Endothelial cell of umbilical vein (primary cell): Measurements from ENCODE around the gene IL12A.

Experiments used
- EZH2 ChIP-seq: IDR thresholded peaks from 2 replicates; pipeline ENCODE4 v1.6.1; 2012; ENCODE audit warnings: borderline replicate concordance, low read depth, mild to moderate bottlenecking, moderate library complexity, low read length, inconsistent platforms; ENCODE audit not compliant: severe bottlenecking
- MYC ChIP-seq: IDR thresholded peaks from one replicate; pipeline ENCODE4 v1.6.1; 2011; ENCODE audit warnings: mild to moderate bottlenecking, low read depth, low read length
- POLR2A ChIP-seq: IDR thresholded peaks from 2 replicates; pipeline ENCODE4 v1.6.1; 2012; ENCODE audit warnings: low read depth, mild to moderate bottlenecking, control low read depth, low read length
- TF ChIP-seq, protein P1 (sequence below), 2 donors: IDR thresholded peaks; 1 replicate in 1 of 2; 2 replicates in 1 of 2; pipeline ENCODE4 v1.5.1; 2011; ENCODE audit warnings: low read length in 2 of 2, mild to moderate bottlenecking in 2 of 2, moderate library complexity in 2 of 2, control low read depth in 1 of 2, inconsistent platforms in 1 of 2, low read depth in 1 of 2; ENCODE audit not compliant: insufficient read depth in 1 of 2; ENCODE audit errors: extremely low read depth in 1 of 2
- TF ChIP-seq, protein P2 (sequence below): IDR thresholded peaks from 2 replicates; pipeline ENCODE4 v1.6.1; 2011; ENCODE audit not compliant: insufficient read depth, insufficient read length

DNA sequence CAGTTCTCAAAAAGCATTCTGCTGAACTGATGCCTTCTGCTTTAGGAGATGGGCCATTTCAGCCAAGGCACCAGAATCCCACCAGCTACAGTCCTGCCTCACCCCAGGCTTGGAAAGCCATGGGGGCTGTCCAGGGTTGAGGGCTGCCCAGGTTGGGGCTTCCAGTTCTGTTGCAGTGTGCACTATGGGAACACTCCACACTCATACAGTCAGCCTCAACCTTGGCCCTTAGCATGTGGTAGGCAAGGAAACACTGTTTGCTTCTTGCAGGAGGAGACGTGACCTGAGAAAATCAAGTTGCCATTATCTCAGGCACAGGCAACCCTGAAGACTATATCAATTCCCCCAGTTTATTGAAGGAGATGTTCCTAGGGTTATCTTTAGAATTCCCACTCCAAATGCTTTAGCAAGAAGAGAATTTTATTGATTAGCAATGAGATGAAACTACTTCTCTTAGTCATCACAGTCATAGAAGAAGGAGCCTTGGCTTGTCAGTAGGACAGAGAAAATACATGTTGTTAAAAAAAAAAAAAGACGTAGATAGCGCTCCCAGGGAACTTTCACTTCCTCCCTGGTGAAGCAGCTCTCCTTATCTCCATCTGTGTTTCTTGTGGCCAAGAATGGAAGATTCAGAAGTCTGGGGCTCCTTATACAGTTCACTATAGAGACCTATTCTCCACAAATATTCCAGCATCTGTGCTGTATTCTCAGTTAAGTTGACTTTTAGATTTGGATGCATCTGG lies 38.3 kb upstream of the IL12A start:
- TF ChIP-seq, protein P1, sequence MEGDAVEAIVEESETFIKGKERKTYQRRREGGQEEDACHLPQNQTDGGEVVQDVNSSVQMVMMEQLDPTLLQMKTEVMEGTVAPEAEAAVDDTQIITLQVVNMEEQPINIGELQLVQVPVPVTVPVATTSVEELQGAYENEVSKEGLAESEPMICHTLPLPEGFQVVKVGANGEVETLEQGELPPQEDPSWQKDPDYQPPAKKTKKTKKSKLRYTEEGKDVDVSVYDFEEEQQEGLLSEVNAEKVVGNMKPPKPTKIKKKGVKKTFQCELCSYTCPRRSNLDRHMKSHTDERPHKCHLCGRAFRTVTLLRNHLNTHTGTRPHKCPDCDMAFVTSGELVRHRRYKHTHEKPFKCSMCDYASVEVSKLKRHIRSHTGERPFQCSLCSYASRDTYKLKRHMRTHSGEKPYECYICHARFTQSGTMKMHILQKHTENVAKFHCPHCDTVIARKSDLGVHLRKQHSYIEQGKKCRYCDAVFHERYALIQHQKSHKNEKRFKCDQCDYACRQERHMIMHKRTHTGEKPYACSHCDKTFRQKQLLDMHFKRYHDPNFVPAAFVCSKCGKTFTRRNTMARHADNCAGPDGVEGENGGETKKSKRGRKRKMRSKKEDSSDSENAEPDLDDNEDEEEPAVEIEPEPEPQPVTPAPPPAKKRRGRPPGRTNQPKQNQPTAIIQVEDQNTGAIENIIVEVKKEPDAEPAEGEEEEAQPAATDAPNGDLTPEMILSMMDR (IDR thresholded peaks at IDR 0.05; ENCODE audit: extremely low read depth in 1 of 2, insufficient read depth in 1 of 2, low read depth in 1 of 2, low read length in 2 of 2), result no peak
- TF ChIP-seq, protein P2, sequence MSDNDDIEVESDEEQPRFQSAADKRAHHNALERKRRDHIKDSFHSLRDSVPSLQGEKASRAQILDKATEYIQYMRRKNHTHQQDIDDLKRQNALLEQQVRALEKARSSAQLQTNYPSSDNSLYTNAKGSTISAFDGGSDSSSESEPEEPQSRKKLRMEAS, result no peak
- TF ChIP-seq POLR2A (no peak), MYC (no peak), EZH2 (no peak)
